22Rv1 (cell line): ENCODE results near the gene HMGN3.

Experiments
- H3K27ac ChIP-seq: fragments of 450-650 bp; 2 replicates; pipeline ENCODE4 v1.5.1; 2017
- CTCF ChIP-seq: fragments of 450-650 bp; IDR thresholded peaks from 2 replicates; pipeline ENCODE4 v1.5.1; 2017; ENCODE audit warnings: mild to moderate bottlenecking
- ZFX ChIP-seq: fragments of 450-650 bp; IDR thresholded peaks from 2 replicates; pipeline ENCODE4 v1.6.1; 2017; ENCODE audit warnings: antibody characterized with exemption, borderline replicate concordance

HMGN3 gene

GRCh38 chr6:79234150-79235022 lies at the start of gene HMGN3:
Gene HMGN3 (minus strand): TSS chr6:79234682.
- TF ChIP-seq ZFX: no peak
- TF ChIP-seq CTCF: peak; percentile 8; the same call in 1 of the 2 replicates
- peak within 1 kb of the TSS; percentile 85 for H3K27ac ChIP-seq

GRCh38 chr6:79280756-79281155 lies 46.3 kb upstream of the HMGN3 start:
- TF ChIP-seq ZFX (no peak), CTCF (no peak)
- peak overlapping the region; percentile 27; the same call in 1 of the 2 replicates for H3K27ac ChIP-seq

GRCh38 chr6:79277109-79277508 lies 42.6 kb upstream of the HMGN3 start:
- TF ChIP-seq ZFX (no peak), CTCF (no peak)
- no peak overlapping the region for H3K27ac ChIP-seq

- no peak for TF ChIP-seq CTCF
- no peak for TF ChIP-seq ZFX
Measured at GRCh38 chr6:79269877-79270276, 35.4 kb upstream of the HMGN3 start.

GRCh38 chr6:79267128-79267527 lies 32.6 kb upstream of the HMGN3 start:
- no peak overlapping the region for H3K27ac ChIP-seq
- TF ChIP-seq ZFX: no peak

More at GRCh38 chr6:79269877-79270276, 35.4 kb upstream of the HMGN3 start:
- no peak overlapping the region for H3K27ac ChIP-seq

- TF ChIP-seq ZFX (no peak), CTCF (no peak)
Measured at GRCh38 chr6:79266051-79266450, 31.6 kb upstream of the HMGN3 start.

GRCh38 chr6:79263359-79263758 lies 28.9 kb upstream of the HMGN3 start:
- no peak for TF ChIP-seq ZFX
- TF ChIP-seq CTCF: no peak
- H3K27ac ChIP-seq: no peak overlapping the region

More at GRCh38 chr6:79266051-79266450, 31.6 kb upstream of the HMGN3 start:
- no peak overlapping the region for H3K27ac ChIP-seq
